Bone marrow (tissue), 2 donors: Measurements from ENCODE around the gene SOWAHC.
"Not testable (repeated sequence)": the region's sequence is repeated elsewhere in the genome, so short reads cannot be mapped to it uniquely, and the experiment has no call there.

Source experiments
- DNase-seq, 2 donors: peaks; one replicate each; lab custom pipeline; 2025; lab: John Stamatoyannopoulos, UW

The SOWAHC gene

DNA sequence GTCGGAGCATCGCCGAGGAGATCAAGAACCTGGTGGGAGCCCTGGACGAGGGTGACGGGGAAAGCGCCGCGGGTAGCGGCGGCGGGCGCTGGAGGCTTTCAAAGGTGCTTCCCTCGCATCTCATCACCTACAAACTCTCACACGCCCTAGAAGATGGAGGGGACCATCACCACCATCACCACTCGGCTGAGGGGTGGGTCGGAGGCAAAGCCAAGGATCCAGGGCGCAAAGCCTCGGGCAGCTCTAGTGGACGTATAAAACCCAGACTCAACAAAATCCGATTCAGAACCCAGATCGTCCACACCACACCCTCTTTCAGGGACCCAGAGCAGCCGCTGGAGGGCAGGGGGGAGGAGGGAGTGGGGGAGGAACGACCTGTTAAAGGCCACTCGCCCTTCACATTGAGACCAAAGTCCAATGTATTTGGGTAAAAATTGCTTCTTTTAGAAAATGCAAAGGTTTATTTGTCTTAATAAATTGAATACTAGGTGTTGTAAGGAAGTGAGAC, 1.5 kb downstream of the SOWAHC start:
- DNase-seq = no peak

DNA sequence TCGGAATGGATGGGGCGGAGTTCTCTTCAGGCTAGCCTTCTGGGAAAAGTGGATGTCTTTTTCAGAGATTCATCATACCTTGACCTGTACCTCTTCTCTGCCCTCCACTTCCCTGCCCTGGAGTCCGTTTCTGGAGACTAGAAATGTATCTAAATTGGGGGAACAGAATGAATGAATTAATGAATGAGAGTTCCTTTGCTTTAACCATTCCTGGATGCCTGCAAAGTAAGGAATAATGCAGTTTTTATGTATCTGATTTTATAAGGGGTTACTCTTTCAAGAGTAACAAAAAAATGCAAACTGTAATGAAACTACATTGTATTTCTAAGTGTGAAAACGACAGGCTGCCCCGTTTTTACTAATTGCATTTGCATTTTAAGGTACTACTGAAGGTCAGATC, 2.0 kb downstream of the SOWAHC start:
- no peak for DNase-seq

DNA sequence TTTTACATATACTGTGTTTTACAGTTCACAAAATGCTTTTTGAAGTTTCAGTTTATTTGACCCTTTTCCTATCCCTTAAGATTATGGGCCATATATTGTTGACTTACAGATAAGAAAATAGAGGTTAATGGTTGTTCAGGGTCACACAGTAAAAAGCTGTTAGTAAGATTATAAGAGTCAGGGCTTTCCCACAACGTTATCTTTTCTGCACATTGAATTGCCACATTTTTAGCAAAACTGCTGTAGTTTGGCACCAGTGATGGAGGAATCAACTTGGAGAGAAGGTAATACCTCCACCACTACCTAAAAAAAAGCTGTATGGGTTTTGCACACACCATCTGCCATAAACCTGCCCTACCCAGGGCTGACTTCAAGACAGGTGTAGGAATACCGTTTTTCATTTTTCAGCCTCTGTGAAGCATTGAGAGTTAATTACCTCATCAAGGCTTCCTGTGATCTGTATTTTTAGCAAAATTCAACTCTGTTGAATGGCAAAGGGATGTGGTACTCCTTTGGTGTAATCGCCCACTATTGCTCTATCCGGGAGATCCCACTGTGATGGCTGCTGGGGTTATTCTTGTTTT, 5.0 kb downstream of the SOWAHC start:
- no peak for DNase-seq

DNA sequence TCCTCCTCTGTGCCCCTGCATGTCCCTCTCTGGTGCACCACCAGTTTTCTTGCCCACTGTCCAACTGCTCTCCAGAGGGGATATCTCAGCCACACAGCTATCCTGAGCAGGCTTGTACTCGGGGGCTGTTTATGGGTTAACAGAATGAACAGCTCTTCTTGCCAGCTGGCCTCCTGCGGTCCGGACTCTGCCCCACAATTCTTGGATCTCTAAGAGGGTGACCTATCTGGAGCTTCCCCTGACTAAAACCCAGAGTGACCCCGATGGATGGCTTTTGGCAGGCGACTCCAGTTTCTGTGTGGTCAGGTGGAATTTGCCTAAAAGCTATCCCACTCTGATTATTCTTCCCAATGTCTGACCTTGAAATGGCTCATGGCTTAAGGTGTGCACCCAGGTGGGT, 9.1 kb downstream of the SOWAHC start:
- no peak for DNase-seq

DNA sequence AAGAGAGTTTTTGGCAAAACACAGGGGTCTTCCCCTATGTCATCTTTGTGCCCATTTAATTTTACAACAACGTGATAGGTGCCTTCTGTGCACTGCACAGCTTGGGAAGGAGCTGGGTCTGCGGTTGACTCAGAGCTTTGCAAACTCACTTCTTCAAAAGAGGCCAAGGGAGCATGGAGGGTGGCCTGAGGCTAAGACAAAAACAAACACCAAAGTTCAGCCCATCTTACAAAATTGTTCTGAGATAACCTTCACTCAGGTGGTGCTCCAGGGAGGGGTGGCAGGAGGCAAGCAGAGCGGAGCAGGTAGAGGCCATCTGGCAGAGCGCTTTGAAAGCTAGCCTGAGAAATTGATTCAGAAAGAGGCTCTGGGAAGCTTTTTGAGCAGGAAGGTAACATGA, 9.8 kb downstream of the SOWAHC start:
- no peak for DNase-seq

DNA sequence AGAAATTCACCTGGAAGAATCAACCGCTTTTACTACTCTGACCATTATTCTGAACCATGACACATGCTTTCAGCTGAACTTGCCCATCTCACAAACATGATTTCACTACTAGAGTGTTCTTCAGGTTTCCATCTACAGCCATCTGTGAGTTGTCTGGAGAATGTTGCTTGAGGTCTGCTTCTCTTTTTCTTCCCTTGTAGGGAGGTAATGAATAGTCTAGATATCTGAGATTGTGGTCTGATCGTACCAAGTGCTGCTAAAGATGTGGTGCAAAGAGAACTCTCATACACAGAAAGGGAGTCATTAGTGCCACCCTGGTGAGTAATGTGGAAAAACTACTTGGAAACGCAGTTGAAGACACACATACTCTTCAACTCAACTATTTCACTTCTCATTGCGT, 10.2 kb downstream of the SOWAHC start:
- DNase-seq = no peak

DNA sequence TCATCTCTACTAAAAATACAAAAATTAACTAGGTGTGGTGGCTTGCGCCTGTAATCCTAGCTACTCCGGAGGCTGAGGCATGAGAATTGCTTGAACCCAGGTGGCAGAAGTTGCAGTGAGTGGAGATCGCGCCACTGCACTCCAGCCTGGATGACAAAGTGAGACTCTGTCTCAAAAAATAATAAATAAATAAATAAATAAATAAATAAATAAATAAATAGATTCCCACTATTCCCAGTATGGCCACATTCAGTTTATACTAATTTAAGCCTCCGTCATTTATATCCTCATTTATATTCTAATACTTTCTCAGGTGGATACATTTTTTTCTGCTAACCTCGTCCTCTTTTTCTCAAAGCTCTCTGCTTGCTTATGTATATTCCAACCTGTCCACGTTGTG, 14.2 kb downstream of the SOWAHC start:
- DNase-seq = not testable (repeated sequence)

DNA sequence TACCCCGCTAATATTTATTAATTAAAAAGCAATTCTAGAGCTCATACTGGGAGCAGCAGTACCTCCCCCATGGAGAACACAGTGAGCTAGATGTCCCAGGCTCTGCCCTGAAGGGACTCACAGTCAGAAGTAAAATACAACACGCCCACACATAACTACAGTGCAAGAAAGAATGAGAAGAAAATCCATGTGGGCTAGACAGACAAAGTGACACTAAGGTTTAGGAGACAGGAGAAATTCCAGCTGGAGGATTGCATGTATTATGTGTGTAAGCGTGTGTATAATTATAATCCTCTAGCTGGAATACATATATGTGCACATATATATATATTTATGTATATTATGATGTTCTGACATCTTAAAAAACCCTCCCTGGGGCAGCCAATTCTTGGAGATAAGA, 15.7 kb downstream of the SOWAHC start:
- no peak for DNase-seq

DNA sequence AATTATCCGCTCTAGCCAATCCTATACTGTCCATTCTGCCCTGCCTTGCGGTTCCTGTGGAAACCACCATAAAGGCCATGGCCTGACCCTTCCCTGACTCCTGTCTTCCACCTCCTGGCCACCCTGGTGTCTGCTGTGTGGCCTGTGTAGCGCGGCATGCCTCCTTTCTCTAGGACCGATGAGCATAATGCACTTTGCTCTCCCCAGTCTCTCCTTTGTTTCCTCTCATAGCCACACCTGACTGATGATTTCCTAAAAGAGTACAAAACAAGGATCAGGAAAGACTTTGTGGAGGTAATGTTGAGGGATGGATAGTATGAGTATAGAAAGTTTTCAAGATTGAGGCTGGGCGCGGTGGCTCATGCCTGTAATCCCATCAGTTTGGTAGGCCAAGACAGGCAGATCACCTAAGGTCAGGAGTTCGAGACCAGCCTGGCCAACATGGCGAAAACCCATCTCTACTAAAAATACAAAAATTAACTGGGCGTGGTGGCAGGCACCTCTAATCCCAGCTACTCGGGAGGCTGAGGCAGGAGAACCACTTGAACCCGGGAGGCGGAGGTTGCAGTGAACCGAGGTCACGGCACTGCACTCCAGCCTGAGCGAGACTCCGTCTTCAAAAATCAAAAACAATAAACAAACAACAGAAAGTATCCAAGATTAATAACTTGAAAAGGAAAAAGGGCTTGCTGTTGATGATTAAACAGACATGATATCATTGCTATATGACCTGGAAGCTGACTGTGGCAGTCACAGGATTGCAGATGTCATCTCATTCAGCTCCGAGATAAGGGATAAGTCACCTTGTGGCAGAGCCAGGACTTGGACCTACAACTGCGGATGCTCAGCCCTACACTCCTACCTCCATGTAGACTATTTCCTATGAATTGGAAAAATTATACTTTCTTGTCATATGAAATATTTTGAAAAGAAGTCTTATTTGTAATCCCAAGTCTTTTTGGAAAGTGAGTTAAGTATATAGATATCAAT, 16.6 kb downstream of the SOWAHC start:
- DNase-seq = no peak

DNA sequence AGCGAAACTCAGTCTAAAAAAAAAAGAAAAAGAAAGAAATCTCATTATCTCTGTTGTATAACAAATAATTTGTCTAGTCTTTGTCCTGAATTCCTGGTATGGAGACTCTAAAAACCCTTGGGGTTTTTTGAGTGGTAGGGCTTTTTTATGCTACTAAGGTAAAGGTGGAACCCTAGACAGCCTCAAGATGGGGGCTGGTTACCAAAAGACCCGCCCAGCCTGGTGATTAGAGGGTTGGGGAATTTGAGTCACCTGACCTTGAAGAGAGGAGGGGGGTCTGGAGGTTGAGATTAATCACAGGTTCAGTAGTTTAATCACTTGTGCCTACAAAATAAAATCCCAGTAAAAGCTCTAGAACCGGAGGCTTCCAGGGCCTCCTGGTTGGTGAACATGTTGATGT, 17.6 kb downstream of the SOWAHC start:
- DNase-seq = no peak

DNA sequence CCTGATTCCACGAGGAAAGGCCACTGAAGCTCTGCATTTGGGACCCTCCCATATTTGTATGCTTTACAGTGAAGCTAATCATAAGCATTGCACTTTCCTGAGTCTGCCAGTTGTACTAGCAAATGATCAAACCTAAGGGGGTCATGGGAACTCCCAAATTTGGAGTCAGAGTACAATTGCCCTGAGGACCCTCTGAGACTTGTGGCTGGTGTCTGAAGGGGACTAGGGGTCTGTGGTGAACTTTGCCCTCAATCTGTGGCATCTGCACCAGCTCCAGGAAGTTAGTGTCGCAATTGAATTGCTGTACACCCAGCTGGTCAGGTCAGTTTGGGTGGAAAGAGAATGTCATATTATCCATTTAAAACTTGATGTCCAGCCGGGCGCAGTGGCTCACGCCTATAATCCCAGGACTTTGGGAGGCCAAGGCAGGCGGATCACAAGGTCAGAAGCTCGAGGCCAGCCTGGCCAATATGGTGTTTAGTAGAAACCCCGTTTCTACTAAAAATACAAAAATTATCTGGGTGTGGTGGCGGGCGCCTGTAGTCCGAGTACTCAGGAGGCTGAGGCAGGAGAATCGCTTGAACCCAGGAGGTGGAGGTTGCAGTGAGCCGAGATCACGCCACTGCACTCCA, 18.1 kb downstream of the SOWAHC start:
- DNase-seq = no peak

DNA sequence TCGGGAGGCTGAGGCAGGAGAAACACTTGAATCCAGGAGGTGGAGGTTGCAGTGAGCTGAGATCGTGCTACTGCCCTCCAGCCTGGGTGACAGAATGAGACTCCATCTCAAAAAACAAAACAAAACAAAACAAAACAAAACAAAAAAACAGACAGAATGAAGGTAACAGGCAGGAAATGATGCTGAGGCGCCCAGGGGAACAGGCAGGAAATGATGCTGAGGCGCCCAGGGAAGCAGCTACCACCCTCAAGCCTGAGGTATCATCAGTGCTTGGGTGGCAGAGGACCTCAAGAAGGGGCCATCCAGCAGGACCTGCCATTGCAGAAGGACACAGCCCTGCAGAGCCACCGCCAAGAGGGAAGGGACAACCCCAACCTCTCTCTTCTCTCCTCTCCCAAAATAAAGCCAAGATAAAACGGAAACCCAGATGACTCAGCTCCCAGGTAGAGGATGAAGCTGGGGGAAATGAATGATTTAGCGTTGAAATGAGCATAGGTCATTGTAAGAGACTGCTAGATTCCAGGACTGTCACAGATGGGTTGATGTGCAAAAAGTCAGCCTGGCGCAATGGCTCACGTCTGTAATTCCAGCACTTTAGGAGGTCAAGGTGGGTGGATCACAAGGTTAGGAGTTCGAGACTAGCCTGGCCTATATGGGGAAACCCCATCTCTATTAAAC, 19.3 kb downstream of the SOWAHC start:
- DNase-seq = no peak

DNA sequence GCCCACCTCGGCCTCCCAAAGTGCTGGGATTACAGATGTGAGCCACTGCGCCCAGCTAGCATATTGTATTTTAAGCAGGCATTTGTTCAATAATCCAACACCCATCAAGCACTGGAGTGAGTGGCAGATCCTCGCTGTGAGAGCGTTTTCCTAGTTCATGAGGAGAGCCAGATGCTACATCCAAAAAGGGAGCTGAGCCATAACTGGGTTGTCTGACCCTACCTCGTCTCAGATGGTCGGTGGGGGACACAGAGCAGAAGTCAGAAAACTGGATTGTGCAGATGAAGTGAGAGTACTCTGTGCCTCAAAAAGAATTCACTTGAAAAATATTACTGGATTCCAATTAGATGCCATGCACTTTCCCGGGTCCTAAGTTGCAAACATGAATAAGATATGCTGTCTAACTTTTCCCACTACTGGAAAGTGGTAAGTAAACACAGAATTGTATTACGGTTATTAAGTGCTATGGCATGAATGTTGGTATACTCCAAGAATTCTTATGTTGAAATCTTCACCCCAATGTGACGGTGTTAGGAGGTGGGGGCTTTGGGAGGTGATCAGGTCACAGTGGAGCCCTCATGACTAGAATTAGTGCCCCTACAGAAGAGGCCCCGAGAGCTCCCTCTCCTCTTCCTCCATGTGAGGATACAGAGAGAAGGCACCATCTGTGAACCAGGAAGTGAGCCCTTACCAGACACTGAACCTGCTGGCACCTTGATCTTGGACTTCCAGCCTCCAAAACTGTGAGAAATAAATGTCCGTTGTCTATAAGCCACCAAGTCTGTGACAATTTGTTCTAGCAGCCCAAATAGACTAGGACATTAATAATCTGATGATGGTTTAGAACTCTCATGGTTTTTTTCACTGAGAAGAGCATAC, 21.5 kb downstream of the SOWAHC start:
- DNase-seq = no peak

DNA sequence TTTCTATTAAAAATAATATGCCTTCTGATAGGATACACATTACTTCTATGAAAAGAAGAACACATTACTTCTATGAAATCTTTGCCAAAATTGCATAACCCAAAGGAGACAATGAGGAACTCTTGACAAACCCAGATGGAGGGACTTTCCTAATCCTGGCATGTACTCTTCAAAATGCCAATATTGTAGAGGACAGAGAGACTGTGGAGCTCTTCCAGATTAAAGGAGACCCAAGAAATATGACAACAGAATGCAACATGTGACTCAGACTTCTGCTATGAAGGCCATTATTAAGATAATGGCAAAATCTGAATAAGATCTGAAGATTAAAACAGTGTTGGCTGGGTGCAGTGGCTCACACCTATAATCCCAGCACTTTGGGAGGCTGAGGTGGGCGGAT, 22.2 kb downstream of the SOWAHC start:
- DNase-seq = no peak

DNA sequence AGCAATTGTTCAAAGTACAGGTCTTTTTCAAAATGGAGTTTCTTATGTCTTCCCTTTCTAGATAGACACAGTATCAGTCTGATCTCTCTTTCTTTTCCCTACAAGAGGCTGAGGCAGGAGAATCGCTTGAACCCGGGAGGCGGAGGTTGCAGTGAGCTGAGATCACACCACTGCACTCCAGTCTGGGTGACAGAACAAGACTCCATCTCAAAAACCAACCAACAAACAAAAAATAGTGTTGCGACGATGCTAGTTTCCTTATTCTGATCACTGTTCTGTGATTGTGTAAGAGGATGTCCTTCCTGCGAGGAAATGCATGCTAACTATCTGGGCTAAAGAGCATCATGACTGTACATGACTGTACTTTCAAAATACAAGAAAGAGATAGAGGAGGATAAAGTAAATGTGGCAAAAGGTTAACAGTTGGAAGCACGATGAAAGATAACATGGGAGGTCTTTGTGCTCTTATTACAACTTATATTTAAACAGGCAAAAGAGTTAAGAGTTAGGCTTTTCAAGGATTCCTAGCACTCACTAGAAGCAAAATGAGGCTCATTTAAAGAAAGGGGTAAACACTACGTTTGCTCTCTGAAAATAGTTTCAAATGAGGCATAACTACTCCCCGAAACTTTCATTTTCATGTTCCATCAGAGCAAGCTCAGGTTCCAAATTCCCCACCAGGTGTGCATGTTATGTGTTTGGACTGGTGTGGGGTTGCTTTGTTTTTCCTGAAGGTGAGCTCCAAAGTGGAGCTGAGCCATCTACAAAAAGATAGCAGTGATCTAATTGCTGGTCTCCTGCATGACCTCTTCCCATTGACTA, 23.8 kb downstream of the SOWAHC start:
- DNase-seq = no peak

DNA sequence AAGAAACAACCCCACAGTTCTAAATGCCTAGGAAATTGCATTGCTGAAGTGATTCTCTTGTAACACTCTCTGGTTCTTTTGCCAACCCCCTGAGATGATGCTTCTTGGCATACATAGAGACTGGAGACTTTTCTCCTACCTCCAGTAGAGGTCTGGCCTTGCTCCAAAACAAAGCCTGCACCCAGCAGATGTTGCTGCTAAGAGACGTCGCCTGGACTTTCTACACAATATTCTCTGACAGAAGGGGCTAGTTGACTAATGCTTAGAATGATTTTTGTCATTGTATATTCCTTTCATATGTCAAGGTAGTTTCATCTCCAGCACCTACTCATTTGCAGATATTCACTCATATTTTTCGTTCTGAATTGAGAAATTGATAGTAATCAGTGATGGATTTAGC, 24.6 kb downstream of the SOWAHC start:
- no peak for DNase-seq

DNA sequence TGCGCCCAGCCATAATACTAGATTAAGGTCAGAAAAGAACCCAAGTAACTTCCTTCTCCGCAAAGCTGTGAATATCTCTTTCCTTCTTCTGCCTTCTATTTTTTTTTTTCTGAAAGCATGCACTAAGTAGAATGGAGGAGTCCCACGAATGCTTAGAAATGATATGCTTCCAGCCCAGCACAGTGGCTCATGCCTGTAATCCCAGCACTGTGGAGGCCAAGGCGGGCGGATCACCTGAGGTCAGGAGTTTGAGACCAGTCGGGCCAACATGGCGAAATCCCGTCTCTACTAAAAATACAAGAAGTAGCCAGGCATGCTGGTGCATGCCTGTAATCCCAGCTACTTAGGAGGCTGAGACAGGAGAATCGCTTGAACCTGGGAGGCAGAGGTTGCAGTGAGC, 25.8 kb downstream of the SOWAHC start:
- DNase-seq = not testable (repeated sequence)

DNA sequence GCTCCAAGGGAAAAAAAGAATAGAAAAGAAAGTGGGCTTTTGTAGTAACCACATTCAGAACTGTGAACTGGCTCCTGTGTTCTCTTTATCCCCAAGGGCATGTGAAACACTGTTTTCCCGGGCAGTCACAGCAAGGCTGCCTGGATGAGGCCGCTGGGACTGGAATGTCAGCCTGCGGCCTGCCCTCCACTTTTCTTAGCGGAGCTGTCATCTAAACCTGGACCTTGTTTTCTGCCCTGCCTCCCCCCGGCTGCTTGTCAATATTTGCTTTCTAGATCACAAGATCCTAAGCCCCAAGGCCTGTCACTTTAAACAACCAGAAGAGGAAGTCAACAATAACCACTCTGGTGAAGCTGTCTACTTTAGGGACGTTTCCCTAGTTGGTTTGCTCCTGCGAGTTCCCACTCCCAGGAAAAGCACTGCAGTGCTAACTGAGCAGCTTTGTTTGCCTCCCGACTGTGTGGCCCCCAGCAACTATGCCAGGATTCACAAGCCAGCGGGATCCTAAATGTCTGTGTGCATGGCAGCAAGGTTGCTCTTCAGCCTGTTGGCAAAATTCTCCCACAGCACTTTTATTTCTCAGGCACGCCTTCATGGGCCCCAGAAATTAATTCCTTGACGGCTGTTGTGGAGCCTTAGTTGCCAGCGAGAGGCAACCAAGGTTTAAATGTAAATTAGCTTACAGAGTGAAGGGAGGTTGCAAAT, 30.6 kb downstream of the SOWAHC start:
- no peak for DNase-seq

DNA sequence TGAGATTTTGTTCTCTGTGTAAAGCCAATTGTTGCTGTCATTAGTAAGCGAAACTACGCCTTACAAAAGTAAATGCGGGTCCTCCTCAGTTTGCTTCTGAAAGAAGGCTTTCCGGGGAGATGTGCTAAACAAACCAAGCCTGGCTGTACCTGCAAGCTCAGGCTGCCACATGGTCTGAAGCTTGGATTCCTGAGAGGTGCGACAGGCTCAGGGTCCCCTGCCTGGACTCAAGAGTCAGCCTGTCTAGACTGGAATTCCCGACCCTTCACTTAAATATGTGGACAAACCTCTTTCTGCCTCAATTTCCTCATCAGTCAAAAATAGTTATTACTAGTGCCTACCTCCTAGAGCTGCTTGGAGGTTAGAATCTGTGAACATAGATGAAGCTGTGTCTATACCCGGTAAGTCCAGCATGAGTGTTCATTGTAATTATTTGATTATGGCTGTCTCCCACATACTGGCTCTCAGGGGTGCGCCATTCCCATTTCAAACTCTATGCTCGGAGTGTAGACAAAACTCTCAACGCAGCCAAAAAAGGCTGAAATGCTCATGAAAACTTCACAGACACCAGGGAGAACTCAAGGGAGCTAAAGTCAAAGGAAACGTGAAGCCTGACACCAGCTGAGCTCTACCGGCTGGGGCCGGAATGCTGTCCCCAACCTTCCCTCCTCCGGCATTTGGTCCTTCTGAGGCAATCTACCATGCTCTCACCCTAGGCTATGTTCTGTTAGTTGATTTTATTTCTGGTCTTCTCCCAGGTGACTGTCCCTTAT, 31.4 kb downstream of the SOWAHC start:
- DNase-seq = no peak
